IPS DF 4.7 (cell line): ENCODE measurements around the gene SAPCD2.

ENCODE experiments used
- DNase-seq: peaks from one replicate; pipeline ENCODE4 v3.0.0-alpha.2; 2013; ENCODE audit warnings: low spot score; ENCODE audit errors: extremely low read depth

The SAPCD2 gene

GRCh38 chr9:137082222-137082924, 12.0 kb upstream of the SAPCD2 start:
- no peak for DNase-seq

DNA sequence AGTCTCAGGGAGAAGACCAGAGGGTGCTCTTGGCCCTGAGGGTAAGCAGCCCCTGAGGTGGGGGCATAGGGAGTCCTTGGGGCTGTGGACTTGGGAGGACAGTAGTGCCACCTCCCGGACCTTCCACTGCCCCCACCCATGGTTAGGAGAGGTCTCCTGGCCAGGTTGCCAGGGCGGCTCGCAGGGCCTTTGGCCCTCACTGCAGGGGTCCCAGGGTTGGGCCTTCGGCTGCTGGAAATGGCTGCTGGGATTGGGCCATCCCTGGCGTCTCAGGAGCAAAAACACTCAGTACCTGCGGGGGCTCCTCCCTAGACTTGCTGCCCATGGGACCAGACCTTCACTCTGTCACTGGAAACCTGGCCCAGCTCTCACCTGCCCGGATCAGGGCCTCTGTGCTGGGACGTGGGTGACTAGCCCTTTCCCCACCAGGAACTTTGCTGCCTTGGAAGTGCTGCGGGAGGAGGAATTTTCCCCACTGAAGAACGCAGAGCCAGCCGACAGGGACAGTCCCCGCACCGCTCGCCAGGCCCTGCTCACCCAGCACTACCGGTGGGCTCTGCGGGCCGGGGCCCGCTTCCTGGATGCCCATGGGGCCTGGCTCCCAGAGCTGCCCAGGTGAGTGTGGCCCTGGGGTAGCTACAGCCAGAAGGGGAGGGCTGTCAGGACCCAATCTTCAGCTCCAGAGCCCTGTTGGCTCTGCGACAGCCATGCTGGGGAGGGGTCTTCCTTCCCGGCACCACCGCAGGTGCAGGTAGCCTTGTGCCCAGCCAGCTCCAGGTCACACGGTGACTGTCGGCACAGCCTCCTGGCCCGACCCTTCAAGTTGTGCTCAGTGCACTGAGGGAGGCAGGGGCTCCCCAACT, 10.1 kb upstream of the SAPCD2 start:
- DNase-seq = no peak

GRCh38 chr9:137079401-137079787, 9.0 kb upstream of the SAPCD2 start:
- DNase-seq = no peak

DNA sequence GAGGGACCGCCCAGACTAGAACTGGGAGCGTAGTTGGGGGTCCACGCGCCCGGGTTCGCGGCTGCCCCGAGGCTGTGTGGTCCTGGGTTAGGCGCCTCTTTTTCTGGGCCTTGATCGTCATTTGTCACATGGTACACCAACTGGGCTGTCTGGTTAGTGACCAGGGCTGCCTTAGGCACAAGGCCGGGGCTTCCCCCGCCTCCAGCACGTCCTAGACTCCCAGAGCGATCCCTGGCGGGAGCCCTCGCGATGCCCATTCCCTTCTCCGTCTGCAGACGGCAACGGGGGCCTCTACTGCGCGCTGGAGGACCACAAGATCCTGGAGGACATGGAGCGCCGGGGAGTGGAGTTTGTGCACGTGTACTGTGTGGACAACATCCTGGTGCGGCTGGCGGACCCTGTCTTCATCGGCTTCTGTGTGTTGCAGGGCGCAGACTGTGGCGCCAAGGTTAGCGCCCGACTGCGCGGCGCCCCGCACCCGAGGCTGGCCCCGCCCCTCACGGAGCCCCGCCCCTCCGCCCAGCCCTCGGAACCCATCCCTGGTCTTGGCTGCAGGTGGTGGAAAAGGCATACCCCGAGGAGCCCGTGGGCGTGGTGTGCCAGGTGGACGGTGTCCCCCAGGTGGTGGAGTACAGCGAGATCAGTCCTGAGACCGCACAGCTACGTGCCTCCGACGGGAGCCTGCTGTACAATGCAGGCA, 8.5 kb upstream of the SAPCD2 start:
- DNase-seq = no peak

GRCh38 chr9:137077758-137078693, 7.7 kb upstream of the SAPCD2 start:
- no peak for DNase-seq

DNA sequence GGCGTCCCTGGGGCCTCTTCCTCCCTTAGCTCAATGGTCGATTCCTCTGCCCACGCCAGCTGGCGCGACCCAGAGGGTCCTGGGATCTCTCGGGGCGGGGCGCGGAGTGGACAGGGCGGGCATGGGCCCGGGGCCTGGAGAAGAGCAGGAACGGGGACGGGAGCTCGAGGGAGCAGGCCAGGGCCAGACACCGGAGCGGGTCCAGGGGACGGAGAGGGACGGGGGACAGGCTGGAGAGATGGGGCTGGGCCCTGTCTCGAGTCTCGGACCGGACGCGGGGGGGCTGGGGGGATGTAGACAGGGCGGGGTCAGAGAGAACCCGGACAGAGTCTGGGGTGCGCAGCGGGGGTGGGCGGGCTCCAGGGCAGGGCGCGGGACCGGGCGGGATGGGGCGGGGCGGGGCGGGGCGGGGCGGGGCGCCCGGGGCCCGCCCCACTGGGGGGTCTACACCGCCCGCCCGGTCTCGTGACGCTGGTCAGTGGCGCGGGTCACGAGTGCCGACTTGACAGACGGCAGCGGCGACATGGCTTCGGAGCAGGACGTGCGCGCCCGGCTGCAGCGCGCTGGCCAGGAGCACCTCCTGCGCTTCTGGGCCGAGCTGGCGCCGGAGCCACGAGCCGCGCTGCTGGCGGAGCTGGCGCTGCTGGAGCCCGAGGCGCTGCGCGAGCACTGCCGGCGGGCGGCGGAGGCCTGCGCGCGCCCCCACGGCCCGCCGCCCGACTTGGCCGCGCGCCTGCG, 6.8 kb upstream of the SAPCD2 start, which contains the start of gene UAP1L1:
Gene UAP1L1, plus strand, starts transcription at position 508 of the 738 bp plus-strand sequence. Its CDS starts 16 bp downstream, at position 524.
- no peak for DNase-seq

DNA sequence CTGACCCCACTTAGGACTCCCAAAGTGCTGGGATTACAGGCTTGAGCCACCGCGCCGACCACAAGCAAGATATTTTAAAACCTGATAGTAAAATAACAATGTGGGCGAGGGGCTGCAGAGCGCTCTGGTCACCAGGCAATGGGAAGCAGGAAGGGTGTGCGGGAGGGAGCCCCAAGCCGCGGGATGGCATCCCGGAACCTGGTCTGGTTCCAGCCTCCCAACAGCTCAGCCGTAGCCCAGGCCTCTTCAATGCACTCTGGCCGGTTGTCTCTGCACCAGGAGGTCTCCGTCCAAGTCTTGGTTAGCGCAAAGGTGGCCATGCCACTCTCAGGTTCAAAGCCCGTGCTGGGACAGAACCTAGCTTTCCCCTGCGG, 6.3 kb upstream of the SAPCD2 start:
- no peak for DNase-seq

DNA sequence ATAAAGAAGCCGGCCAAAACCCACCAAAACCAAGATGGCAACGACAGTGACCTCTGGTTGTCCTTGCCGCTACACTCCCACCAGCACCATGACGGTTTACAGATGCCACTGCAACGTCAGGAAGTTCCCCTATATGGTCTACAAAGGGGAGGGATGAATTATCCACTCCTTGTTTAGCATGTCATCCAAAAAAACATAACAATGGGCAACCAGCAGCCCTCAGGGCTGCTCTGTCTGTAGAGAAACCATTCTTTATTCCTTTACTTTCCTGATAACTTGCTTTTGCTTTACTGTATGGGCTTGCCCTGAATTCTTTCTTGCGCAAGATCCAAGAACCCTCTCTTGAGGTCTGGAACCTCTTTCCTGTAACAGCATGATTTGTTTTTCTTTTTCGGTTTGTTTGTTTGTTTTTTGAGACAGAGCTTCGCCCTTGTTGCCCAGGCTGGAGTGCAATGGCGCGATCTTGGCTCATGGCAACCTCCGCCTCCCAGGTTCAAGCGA, 5.0 kb upstream of the SAPCD2 start:
- DNase-seq = no peak

GRCh38 chr9:137074657-137075274, 4.4 kb upstream of the SAPCD2 start:
- DNase-seq = no peak

DNA sequence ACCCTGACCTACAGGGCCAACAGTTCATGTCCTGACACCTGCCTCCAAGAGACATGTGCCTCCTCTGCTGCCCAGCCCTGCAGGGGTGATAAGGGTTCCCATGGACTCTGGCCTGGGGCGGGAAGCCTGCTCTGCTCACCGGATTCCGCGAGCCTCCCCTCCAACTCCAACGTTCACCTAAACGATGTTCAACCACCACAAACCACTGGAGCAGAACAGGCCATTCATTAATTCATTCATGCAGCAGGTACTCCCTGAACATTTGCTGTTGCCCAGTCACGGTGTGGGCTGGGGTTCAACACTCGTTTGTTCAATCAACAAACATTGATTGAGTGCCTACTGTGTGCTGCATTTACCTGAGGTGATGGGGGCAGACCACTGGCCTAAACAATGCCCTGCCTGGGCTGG, 3.6 kb upstream of the SAPCD2 start:
- DNase-seq = no peak

- DNase-seq = no peak
Observed at GRCh38 chr9:137071282-137071681, 925 bp upstream of the SAPCD2 start.

DNA sequence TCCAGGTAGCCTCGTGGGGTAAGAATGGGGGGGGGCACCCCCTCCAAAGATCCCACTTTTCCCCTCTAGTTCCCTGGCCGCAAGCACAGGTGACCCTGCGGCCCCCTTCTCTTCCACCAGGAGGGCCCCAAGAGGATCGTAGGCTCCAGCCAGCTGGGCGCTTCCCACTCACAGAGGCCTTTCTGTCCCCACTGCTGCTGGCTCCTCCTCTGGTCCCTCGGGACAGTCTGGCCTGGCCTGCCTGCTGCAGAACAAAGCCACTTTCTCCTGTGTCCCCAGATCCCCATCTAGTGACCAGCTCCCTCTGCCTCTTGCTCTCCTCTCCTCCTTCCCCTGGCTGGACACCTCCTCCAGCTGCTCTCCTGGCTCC, 534 bp upstream of the SAPCD2 start:
- no peak for DNase-seq

GRCh38 chr9:137069508-137070091, 757 bp downstream of the SAPCD2 start:
- no peak for DNase-seq

DNA sequence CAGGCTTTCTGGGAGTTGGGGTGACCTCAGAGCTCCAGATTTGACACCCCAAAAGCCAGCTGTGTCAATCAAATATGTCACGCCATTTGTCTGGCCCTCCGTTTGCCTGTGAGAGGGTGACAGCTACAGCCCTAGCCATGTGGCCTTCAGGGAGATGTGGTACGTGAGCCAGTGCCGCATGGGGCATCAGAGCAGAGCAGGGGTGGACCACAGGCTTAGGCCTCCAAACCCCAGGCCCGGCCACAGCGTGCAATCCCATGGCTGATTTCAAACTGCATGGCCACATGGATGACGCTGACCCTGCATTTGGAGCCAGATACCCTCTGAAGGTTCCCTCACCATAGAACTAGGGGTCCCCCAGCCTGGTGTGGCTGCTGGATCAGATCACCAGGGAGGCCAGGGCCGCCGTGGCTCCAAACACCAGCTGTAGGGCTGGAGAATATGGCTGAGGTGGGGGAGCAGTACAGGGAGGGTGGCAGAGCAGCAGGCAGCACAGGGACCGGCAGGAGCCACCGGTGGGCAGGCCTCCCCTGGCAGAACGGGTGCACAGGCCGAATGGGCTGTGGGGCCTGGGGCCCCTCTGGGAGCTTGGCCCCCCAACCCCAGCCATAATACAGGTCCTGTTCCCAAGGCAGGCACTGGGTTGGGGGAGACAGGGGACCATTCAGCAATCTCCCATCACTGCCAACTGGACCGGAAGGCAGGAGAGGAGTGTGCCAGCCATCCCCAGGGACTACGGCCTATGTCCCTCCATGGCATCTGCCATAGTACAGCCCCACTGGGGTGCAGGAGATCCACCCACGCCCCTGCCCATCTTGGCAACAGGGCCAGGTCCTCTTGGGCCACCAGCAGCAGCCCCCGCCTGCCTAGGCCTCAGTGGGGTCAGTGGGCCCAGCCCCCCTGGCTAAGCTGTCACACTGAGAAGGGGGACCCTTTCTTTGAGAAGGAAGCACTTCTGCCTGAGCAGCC, 1.5 kb downstream of the SAPCD2 start:
- no peak for DNase-seq

DNA sequence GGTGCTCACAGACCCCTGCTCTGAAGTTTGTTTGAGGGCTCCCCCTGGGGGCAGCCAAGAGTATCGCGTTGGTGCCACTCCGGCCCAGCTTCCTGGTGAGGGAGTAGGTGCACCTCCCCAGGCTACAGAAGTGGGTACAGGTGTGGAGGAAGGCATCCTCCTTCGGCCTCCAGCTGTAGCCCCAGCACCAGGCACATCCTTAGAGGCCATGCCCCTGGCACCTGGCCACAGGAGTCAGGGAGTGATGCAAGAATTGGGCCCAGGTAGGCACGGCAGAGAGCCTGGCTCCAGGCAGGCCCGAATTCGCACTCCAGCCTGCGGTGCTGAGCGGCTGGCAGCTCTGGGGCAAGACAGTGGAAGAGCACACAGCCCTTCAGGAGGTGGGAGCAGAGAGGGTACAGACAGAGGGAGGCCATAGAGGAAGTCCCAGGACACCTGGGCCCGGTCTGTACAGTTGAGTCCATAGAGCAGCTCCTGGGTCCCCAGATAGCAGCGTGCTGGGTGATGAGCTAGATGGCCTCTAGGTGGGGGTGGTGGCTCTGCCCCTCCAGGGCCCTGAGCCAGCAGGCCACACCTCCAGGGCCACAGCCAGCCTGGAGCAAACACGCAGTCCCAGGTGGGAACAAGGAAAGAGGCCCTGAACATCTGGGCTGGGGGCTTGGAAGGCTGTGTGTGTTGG, 2.4 kb downstream of the SAPCD2 start:
- no peak for DNase-seq

- no peak for DNase-seq
Observed at GRCh38 chr9:137066096-137066861, 4.1 kb downstream of the SAPCD2 start.
